ENCODE measurements around the gene OXER1.

Gene OXER1

DNA sequence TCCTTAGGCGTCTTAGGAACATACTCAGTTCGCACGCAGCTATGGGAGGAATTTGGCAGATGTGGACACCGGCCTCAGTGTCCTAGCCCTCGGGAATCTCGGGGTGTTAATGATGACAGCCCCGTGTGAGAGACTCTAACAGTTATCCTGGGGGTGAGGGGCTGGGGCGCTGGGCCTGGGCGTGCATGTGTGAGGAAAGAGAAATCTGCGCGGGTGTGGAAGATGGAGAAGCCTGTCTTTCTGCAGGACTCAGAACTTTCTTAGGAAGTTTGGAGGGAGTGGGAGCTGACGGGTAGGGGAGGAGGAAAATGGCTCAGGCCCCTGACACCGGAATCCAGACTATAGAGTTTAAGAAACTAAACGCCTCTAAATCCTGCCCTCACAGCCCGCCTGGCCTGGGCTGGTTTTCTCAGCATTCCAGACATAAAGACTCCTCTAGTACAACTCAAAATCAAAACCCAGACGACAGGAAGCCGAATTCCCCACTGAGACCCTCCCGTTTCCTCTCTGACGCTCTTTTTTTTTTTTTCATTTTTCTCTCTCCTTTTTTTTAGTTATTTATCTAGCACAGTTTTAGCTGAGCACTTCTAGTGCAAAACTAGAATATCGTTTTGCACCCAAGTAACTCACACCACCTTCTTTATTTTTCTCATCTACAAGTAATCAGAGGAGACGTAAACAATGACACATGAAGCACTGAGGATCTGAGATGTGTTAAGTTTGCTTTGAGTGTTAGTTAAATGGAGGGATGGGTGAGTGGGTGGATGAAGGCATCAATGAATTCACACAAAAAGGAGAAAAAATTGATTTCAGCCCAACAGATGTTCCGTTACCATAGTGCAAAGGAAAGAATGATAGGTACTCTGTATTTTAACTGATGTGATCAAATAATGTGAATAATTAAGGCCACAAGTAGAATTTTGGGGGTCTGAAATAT lies 29.7 kb upstream of the OXER1 start:
- no peak for DNase-seq (ENCODE audit: low read depth)

DNA sequence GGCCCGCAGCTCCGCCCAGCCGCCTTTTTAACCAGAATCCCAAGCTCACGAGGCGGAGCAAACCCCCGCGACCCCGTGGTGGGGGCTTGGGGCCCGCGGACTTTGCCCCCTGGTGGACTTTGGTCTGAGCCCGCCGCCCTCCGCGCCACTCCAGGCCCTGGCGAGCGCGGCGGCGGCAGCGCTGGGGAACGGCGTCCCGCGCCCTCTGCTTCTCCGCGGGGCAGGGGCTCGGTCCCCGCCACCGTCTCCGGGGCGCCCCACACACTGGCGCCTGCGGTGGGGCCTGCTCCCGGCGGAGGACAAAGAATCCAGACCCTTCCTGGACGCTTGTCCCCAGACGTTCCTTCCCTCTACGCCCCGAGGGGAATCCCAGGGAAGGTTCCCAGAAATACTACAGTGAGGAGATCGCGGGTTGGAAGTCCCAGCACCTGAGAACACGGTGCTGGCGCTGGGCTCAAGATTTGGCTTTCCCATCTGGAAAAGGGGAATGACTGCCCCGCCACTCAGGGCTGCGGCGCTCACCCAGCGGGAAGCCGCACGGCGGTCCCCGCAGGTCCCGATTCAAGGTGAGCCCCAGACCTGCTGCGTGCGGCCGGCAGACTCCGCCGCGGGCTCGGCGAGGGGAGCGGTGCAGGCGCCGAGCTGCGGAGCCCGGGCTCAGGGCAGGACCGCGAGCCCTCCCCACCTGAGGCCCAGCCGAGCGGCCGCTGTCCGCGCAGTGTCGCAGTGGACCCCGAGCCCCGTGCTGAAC lies 28.8 kb upstream of the OXER1 start, which contains the start of gene HAAO:
Gene HAAO, minus strand, starts transcription at position 1 of the 751 bp plus-strand sequence. CDS start 47 bp downstream, outside the sequence.
- no peak for DNase-seq (ENCODE audit: low read depth)

DNA sequence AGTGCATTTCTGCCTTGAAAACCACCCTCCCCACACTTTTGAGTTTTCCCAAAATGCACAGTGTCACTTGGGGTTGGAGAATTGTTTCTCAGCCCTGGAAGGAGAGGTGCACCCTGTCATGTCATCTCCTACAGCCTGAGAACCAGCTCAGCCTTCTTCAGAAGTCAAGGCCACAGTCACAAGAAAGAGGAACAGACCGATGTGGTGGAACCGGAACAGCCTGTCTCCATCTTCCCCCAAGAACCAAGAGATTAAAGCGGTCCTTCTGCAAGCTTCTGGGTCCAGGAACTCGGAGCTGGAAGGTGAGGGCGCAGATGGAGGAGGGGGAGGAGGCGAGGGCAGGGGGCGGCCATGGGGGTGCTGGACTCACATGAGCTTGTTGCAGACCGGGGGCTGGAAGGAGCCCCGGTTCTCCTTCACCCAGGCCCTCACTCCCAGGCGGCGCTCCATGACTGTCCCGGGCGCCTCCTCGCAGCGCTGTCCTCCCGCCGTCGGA lies 28.2 kb upstream of the OXER1 start:
- DNase-seq (ENCODE audit: low read depth), result no peak

DNA sequence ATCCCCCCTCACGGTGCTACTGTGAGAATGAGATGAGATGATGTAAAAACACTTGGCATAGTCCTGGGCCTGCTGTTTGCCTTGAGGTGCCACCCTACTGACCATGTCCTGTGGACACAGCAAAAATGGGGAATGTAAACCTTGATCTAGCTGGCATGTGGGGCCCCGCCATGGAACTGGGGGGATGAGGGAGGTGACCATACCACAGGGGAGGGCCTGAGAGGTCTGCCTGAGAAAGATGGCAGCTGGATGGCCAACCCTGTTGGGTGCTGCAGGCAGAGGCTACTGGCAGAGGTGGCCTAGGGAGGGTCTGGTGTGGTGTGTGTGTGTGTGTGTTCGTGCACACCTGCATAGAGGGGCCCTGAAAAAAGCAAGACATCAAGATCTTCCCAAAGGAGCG lies 27.7 kb upstream of the OXER1 start:
- no peak for DNase-seq (ENCODE audit: low read depth)

DNA sequence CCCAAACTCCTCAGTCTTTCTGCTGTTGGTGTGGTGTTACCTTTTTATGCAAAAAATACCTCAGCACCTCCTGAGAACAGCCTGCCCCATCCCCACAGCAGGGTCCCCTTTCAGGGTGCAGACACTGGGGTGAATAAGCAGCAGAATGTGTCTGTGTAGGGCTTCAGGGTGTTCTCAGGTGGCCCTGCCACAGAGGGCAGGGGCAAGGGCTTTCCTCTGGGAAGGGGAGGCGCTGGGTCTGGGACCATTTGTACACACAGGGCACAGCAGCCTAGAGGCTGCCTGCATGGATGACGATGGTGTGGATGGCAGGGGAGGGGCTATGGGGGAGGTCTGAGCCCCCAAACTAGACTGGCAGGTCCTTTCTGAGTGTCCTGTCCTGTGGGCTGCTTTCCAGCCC lies 25.8 kb upstream of the OXER1 start:
- no peak for DNase-seq (ENCODE audit: low read depth)

DNA sequence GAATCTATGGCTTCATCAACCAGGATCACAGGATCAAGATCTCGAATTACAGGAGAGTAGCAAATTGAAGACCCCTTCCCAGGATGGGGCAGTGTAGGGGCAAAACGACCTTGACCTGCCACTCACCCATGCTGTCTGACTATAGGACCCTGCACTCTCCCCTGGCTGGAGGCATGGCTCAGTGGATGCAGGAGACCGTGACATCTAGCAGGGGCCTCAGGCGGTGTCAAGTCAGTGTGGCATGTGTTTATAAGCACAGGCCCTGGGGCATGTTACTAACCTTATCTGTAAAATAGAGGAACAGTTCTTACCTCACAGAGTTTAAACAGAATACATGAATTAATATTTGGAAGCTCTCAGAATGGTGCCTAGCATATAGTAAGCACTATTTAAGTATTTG lies 24.9 kb upstream of the OXER1 start:
- DNase-seq (ENCODE audit: low read depth), result no peak

DNA sequence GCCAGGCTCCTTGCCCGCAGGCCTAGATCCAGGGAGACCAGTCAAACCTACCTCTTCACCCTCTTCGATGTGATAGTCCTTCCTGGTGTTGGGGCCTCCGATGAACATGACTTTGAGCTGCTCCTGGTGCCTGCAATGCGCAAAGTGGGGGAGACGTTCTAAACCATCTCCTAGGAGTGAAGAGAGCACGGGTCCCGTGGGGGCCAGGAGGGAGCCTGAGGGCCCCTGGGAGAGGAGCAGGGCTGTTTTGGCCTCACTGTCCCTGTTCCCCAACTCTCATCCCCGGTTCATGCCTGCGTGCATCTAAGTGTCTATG lies 24.5 kb upstream of the OXER1 start:
- no peak for DNase-seq (ENCODE audit: low read depth)

DNA sequence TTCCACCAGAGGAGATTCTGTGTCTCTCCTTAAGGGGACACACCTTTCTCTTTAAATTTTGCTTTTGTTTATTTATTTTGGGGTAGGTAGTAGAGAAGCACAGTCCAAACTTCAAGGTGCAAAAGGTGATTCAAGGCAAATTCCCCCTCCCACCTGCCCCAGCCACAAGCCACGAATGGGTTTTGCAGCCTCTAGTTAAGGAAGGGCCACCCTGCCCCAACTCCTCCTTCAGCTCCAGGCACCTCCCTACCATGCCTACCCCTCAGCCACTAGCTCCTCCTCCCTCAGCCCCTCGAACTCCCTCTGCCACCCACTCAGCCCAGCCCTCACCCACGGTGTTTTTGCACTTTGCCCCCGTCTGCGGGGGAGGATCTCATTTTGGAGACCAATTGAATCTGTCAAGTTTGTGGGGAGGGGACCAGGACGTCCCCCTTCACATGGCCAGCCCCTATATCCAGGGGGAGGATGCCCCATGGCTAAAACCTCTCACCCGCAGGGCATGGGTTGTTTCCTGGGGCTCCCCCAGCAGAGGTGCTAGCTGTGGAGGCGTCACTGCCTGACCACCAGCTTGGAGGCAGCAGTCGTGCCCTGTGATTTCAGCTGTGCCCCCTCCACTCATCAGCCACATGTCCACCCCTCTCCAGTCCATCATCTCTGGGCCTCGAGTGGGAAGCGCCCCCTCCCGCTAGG lies 24.0 kb upstream of the OXER1 start:
- DNase-seq (ENCODE audit: low read depth), result no peak

DNA sequence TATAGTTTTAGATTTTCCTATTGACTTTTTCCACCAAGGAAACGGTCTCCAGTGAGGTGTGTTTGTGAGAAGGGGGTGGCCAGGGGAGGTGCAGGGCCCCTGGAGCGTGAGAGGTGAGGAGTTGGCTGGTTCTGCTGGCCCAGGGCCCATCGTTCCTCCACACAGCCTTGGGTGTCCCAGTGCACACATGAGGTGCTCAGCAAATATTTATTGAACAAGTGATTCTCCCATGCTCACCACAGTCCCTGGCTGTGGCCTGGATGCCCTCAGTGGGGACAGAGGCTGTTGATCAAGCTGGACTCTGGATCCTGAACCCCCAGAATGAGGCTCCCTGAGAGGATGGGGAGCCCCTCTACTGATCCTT lies 23.5 kb upstream of the OXER1 start:
- DNase-seq (ENCODE audit: low read depth), result no peak

DNA sequence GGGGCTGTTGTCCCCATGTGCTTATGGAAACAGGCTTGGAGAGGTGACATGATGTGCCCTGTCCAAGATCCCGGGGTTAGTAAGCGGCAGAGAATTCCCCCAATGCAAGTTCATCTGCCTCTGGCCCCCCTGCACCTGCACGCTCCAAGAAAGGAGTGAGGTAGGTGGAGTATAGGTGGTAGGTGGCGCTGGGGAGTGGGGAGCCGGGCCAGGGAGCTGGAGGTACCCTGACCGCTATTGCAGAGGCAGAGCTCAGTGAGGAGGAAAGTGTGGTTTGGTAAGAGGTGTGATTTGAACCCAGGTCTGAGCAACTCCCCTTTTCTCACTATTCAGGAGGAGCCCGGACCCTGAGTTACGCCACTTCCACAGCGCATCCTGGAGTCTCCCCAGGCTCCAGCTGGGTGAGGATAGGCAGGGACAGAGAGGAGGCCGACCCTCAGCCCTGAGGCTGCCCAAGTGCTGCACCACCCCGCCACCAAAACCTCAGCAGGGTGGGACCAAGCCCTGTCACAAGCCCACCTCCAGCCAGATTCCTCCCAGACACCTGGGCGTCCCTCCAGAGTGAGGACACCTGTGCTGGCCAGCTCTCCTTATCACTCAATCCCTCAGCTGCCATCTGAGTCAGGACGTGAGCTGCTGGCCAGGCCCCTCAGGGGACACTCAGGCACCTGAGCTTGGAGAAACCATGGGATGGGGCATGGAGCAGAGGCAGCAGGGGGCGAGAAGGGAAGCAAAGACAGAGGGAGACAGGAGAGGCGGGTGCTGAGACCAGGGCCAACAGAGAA lies 22.8 kb upstream of the OXER1 start:
- DNase-seq (ENCODE audit: low read depth), result no peak

DNA sequence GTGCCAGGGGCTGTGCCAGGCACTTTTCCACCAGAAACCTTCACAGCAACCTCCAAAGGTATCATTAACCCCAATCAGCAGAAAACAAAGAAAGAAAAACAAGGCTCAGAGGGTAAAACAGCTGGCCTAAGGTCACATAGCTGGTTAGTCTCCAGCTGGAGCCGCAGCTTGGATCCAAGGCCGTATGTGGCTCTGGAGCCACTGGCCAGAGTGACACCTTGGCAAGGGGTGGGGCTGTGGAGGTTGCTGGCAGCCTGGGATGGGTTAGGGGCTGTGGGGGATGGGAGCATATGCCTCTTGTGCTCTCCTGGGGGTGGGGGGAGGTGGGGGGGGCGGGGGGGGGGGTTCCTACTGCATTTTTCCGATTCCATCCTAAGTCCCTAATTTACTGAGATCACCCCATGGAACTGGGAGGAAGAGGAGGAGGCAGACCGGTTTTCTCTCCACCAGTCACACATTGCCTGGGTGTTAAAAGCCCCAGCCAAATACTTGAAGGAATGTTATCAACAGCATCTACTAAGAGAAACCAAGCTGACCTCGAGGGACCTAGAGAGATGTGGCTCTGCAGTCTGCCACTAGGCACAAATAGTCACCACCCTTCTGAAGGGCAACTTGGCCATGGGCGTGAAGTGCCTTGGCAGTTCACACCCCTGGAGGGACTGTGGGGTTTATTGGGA lies 20.4 kb upstream of the OXER1 start:
- DNase-seq (ENCODE audit: low read depth), result no peak

DNA sequence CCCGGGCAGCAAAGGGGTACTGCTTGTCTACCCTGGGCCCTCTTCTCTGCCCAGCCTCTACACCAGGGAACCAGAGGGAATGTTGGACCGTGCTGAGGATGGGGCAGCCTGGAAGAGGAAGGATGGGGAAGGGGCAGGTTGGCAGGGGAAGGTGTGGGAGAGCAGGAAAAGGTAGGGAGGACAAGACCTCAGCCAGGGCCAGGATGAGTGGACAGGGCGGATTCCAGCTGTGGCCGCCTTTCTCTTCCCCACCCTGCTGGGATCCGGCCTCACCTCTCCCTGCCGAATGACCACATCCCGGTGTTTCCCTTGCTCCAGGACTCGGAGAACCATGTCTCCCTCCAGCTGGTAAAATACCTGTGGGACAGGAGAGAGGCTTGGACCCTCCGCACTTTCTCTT lies 19.6 kb upstream of the OXER1 start:
- no peak for DNase-seq (ENCODE audit: low read depth)

DNA sequence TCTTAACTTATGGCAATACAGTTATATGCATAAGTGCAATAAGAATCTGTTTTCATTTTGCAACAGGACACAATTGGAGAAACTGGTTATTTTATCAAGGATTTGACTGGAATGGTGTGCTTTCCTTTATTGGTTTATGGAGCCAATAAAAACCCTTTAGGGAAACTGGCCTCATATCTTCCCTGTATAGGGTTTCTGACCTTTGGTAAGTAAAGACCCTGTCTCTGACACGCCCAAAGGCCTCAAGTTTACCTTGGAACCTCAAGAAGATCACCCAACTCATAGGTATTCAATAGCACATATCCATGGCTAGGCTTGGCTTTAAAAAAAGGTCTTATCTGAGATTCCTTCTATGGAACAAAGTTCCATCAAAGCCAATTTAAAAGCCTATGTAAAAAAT lies 17.2 kb upstream of the OXER1 start:
- no peak for DNase-seq (ENCODE audit: low read depth)

DNA sequence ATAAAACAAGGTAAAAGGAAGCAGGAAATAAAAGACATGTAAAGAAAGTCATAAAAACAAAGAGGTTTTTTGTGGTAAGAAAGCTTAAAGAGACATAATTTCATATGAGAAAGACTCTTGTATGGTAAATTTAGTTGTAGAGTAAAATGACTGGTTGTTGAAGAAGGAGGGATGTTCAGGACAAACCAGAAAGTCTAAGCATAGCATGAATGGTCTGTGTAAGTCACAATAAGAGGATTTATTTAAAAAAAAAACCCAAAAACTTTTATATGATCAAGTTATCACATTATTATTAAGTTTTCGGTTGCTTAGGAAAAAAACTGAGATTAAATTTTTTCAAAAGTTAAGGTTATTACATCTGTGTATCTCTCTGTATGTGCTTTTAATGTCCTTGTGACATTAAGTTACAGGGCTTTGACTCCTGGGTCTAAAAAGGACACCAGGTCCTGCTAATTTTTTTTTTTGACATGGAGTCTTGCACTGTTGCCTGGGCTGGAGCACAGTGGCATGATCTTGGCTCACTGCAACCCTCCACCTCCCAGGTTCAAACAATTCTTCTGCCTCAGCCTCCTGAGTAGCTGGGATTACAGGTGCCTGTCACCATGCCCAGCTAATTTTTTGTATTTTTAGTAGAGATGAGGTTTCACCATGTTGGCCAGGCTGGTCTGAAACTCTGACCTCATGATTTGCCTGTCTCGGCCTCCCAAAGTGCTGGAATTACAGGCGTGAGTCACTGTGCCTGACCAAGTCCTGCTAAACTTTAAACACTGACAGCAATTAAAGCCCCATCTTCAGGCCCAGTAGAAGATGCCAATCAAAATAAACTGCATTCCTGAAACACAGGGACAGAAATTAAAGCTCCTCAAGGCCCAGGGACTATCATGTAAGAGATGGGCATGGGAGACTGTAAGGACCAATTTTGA lies 14.2 kb upstream of the OXER1 start:
- no peak for DNase-seq (ENCODE audit: low read depth)

DNA sequence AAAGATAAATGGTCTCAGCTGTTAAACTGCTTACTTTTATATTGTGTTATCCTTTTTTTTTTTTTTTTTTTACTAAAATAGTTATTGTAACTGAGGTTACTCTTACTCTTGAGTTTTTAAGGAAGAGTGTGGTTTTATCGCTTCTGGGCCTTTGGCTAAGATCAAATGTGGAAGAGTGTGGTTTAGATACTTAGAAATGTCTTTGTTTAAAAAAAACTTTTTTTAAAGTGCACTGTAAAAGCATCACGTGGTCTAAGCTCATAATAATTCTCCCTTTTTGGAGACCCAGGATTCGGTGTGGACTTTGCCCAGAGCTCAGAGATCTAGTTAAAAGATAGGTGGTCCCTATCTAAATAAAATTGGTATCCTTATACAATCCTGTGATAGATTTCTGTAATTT lies 11.9 kb upstream of the OXER1 start:
- no peak for DNase-seq (ENCODE audit: low read depth)

DNA sequence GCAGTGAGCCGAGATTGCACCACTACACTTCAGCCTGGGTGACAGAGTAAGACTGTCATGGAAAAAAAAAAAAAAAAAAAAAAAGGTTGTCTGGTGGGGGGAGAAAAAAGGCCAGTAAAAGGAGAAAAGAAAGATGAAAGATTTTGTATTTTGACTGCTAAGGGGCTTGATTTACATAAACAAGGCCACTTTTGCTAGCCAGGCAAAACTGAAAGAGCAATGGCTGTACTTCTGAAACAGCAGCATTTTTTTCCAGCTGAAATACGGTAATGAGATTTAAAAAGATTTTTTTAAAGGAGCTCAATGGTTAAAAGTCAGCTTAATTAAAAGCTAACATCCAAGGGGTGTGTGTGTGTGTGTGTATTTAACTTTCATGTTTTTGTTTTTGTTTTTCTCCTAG lies 11.3 kb upstream of the OXER1 start:
- DNase-seq (ENCODE audit: low read depth), result no peak

DNA sequence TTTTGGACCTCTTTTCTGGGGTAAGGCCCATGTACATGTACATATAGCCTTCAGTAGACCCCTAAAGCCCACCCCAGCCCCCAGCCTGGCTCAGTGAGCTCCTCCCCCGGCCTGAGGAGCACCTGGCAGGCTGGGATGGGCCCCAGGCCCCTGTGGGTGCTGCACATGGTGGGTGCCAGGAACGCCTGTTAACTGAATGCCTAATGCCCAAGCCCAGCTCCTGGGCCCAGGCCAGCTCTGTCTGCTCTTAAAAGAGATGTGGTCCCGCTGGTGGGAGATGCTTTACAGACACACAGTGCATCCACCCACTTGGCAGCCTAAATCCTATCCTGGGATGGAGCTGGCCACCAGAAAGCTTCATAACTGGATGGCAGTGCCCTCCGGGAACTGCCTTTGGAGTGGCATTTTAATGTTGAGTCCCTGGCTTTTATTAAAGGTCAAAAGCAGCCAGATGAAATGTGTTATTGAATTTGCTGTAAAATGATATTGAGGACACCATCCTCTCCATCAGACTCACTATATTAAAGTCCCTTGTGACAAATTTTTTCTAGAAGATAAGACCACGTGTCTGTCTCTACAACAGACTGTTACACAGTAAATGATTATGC lies 7.7 kb upstream of the OXER1 start:
- DNase-seq (ENCODE audit: low read depth), result no peak

DNA sequence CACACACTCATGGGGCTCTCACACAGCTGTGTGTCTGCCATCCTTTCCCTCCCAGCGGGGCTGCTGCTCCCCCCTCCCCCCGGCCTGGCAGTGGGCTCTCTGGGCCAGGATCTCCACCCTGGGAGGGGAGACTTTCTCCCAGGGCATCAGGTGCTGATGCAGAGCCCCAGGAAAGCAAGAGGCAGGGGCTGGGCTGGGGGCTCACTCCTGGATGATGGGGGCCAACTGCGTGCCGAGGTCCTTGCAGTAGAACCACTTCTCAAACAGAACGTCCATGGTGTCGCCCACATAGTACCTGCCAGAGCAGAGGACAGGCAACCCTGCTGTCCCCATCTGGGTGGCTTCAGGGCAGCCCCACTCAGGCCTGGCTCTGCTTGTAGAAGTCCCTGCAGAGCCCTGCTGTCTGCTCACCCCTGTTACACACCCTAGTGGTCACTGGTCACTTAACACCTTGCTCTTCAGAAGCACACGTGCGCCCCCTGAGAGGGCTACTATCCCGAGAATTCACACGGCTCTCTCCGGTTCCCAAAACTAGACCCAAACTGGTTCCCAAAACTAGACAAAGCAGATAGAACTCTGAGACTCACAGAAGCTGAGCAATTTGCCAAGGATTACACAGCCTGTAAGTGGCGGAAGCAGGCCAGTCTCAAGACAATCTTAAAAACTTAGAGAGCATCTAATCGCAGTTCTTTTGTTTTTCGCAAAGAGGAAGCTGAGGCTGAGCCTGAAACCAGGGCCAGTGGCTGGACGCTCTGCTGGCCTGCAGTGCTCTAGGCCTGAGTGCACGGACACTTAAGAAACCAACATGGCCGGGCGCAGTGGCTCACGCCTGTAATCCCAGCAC lies 6.6 kb upstream of the OXER1 start:
- DNase-seq (ENCODE audit: low read depth), result no peak
